ENCODE measurements around the gene SEMA4D. TPM values are rescaled to one million over a fixed set of nuclear protein-coding genes. Genes with fewer than 3 reads are reported as not detected.

The SEMA4D gene
- total RNA-seq, 2 experiments from 2014 or later, result 283 to 295 TPM

DNA sequence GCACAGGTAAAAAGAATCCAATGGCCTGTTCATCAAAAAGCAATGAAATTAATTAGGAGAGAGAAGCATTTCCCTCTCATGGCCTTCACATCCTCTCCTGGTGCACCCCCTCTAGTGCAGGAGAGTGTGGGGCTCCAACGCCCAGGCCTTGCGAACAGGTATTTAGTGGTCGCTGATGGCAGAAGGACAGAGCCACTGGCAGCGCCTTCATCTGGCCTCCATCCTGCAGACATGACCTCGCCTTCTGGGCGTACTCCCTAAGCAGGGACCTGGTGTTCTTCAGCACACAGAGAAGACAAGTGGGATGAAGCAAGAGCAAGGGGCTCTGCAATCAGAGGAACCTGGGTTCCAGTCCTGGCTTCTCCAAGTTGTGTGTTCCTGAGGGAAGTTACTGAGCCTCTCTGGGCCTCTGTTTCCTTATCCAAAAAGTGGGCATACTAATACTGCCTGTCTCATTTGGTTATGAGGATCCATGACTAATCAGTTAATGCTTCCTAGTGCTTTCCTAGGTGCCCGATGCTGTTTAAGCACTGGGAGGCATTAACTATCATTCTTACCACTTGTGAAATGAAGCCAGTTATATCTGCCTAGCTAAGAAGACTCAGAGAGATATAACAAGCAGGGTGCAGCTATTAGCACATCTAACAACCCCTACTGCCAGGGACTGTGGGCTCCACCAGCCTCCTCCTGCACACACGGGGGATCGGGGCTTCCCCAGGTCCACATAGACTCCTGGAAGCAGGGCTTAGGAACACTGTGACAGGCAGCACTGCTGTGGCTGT lies 77.3 kb downstream of the SEMA4D start:
- POLR2A ChIA-PET, result interaction anchor here (2.6 kb wide), 1 partner anchor 10 kb away, joined by 19 read pairs; no protein-coding TSS in a partner anchor
- CTCF ChIA-PET, result interaction anchor here (1.0 to 1.4 kb wide), 2 partner anchors 45 to 128 kb away, joined by 4 to 5 read pairs; no protein-coding TSS in a partner anchor

DNA sequence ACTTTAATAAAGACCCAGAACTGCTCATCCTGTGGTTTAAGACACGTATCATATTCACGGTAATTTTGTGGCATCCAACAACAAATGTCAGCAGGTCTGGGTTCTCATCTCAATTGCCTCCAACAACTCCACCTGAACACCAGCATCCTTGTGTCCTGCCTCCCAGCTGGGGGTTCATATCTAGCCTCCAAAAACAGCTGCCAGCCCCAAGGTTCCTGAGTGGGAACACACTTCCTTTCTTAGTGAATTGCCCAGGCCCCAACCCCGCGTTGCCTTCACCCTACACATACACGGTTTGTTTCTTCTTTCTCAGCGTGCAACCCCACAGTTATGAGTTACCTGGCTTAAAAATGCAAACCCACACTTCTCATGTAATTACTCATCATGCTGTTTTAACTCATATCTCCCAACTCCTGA lies 77.9 kb downstream of the SEMA4D start:
- POLR2A ChIA-PET, result interaction anchor here (0.7 to 2.6 kb wide), 2 partner anchors 9 to 10 kb away, joined by 3 to 19 read pairs; no protein-coding TSS in a partner anchor
- CTCF ChIA-PET, result interaction anchor here (1.0 to 3.2 kb wide), 3 partner anchors 8 to 129 kb away, joined by 4 to 24 read pairs (median 7); no protein-coding TSS in a partner anchor

DNA sequence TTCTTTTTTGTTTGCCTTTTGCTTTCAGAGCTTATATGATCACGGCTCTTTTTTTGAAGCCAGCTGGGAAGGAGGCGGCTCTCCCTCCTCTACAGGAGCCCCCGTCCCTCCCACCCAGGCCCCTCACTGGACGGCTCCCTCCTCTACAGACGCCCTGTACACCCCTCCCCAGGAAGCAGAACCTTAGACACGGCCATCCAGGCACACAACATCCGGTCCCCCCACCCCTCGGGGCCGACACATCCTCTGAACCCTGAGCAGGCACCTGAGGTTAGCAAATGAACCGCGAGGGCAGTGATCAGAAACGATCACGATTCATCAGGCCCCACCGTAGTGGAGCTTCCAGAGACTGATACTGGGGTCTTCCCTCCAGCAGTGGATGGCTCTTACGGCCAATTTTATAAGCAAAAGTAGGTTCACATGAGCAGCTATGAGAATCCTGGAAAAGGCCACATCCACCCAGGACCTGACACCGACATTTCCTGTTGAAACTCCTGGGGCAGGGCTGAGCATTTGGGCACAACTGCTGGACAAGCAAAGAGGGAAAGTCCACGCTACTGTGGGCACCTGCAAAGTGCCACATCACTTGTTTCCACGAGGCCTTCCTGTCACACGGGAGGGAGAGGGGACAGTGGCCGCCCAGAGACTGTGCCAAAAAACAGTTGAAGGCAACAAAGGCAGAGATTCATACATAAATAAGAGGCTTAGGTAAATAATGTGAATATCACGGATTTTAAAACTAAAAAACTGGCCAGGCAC lies 78.9 kb downstream of the SEMA4D start:
- ChIA-PET CTCF (interaction anchor here (1.5 to 3.2 kb wide), 3 partner anchors 9 to 130 kb away, joined by 7 to 24 read pairs (median 9); no protein-coding TSS in a partner anchor), POLR2A (interaction anchor here (0.7 to 2.9 kb wide), 4 partner anchors 8 to 60 kb away, joined by 3 to 19 read pairs (median 10); no protein-coding TSS in a partner anchor)

DNA sequence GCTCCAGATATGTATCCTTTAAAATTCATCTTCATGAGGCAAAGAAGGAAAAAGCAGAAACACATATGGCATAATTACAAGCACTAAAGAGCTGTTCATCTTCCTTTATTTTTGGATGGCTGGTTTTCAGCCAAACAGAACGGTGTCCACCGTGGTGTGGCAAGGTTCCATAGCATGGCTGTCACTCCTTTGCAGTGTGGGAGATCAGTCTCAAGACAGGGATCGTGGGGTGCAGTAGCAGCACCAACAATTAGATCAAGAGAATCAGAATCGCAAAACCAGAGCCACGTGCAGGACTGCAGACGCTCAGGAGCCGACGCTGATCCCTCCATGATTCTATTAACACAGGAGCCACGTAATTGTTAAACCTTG lies 79.5 kb downstream of the SEMA4D start:
- CTCF ChIA-PET, result interaction anchor here (1.5 to 3.2 kb wide), 3 partner anchors 8 to 131 kb away, joined by 7 to 24 read pairs (median 9); no protein-coding TSS in a partner anchor

DNA sequence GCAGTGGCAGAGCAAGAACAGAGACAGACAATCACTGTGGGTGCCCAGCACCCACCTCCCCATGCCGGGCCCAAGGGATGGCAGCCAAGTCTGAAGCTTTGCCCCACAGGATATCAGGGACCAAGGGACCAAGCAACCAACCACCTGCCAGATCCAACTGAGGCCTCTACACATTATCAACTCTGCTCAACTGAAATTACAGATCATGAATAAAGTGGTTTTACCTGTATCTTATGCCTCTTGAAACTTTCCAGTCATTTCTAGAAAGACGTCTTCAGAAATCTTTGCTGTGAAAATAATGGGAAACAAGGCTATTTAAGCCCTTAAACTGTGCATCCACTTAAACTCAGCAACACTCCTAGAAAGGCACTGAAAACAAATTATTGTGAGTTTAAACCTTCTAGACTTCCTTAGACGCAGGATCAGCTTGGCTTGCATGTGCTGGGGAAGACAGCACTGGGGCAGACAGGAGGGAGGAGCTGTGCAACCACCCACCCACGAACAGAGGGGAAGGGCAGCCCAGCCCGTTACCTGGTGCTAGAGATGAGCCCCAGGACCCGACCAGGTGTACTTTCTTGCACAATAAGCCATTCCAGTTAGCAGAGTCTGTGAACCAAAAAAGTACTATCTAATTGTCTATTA lies 80.0 kb downstream of the SEMA4D start:
- ChIA-PET CTCF (interaction anchor here (0.8 to 3.2 kb wide), 3 partner anchors 8 to 131 kb away, joined by 3 to 24 read pairs (median 9); no protein-coding TSS in a partner anchor), POLR2A (interaction anchor here (1.4 to 2.9 kb wide), 2 partner anchors 9 to 61 kb away, joined by 9 to 16 read pairs; no protein-coding TSS in a partner anchor)

More for the DNA sequence above, 79.5 kb downstream of the SEMA4D start:
- POLR2A ChIA-PET, result interaction anchor here (1.2 to 2.9 kb wide), 3 partner anchors 8 to 61 kb away, joined by 3 to 19 read pairs (median 16); no protein-coding TSS in a partner anchor

DNA sequence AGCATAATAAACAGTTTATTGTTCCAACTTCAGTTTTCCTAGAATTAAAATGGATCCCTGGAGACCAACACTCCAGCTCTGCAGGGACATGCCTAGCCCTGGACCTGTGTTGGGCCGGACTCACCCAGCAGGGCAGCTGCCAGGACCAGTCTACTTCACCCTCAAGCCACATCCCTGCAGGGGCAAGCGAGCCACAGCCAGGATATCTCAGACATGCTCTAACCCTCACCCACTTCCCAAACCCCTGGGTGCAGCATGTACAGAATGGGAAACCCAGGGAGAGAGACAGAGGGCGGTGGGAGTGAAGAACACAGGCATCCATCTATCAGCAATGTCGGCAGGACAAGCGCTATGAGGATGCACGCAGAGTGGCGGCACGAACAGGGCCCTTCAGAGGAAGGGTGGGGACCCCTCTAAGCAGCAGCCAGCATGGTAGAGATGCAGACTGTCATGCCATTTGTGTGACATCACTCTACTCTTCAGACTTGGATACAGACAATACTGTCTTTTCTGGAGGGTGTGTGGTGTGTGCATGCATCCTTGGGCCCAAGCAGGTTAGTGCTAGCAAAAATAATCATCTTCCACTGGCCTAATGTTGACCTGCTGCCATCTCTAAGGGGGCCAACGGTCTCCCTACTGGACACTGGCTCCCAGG lies 83.1 kb downstream of the SEMA4D start:
- ChIA-PET CTCF (no interaction called here), POLR2A (no interaction called here)

DNA sequence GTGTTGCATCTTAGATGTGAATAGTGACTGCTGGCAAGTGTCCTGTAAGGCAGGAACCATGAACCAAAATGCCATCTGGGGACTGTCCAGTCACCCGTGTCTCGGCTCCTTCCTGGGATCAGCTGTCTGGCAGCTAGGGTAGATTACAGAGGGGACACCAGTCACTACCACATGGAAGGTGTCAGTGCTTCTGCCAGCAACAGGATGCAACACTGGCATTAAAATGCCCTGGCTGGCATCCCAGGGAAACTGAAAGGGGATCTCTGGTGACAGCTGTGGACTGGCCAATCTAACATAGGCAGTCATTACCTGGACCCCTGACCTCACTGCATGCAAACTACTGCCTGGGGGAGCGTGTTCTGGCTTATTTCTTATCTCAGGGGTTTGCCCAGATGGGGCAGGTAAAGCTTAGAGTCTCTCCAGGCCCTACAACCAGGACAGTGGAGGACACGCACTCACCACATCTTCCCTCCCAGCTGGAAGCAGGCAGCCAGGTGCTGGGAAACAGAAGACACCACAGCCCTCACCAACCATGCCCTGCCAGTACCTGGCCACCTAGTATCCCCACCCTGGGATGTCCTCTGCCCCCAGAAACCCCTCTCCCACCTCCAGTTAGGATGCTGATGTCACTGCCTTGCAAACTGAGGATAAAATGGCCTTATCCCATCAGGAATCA lies 83.8 kb downstream of the SEMA4D start:
- CTCF ChIA-PET, result no interaction called here
- POLR2A ChIA-PET, result no interaction called here

DNA sequence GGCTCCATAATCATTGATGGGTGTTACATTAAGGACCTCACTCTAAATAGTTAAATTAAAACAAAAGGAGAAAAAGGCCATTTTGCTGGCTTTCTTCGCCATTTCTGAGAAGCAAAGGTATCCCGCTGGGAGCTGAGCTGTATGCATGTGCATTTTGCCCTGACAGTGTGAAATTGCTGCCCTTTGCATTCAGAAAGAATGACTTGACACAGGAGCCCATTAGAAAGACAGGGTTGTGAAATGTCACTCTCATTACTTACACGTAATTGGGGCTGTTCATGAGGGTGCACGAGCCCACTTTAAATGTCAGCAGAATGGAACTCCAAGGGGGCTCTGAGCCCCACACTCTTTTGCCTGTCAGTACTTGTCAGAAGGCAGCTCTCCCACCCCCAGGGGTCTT lies 85.0 kb downstream of the SEMA4D start:
- POLR2A ChIA-PET, result no interaction called here
- CTCF ChIA-PET, result no interaction called here

DNA sequence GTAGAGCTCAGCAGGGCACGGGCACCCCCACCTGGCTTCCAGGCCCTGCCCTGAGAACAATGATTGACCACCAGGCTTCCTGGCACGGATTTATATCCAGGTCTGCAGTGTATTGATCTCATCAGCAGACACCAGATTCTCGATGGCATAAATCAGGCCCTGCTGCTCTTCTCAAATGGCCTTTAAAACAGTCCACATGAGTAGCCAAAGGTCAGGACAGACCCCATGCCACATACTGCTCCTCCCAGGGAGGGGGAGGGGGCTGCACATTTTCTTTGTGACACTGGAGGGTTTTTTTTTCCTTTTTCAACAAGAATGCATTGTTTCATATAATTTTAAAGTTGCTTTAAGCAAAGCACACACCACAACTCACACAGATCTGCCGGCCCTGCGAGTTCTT lies 85.4 kb downstream of the SEMA4D start:
- POLR2A ChIA-PET, result no interaction called here
- CTCF ChIA-PET, result no interaction called here

DNA sequence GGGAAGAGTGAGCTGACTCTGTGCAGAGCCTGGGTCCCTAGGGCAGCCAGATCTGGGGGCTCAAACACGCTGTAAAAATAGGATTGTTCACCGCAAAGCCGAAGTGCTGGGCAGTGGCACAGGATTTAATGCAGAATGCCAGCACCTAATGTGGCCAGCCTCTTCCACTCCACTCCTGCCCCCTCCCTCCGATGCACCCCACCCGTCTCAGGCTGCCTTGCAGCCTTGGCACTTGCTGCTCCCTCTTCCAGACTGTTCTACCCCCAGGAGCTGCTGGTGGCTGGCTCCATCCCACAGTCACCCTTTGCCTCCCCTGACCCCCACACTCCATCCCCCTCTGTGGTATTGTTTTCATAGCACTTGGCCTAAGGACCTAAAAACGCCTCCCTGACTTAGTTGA lies 86.2 kb downstream of the SEMA4D start:
- ChIA-PET POLR2A (no interaction called here), CTCF (interaction anchor here (2.1 kb wide), 1 partner anchor 12 kb away, joined by 8 read pairs; no protein-coding TSS in a partner anchor)

DNA sequence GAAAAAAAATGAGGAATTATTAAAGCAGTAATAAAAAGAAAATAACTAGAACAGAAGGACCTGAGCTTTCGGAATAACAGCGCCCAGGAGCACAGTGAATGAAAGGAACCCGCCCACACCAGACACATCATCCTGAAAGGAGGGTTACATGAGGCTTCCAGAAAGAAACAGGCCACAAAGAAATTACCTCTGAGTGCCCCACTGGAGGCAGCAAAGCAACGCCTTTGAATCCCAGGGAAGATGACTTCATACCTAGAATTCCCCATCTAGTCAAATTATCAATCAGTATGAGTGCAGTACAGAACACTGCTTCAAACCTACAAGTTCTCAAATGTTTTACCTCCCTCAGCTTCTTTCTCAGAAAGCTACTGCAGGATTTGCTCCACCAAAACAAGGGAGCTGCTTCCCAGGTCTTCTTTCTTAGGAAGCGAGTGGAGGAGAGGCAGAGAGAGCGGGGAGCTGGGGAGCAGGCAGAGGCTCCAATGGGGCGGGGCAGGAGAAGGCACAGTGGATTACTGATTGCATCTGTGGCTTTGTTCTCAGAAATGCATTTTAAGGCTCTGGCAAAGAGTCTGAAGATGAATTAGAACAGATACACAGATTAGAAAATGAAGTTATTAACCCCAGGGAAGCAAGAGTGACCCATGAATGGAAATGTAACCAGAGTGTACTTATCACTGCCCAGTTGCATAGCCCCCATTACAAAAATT lies 87.1 kb downstream of the SEMA4D start:
- CTCF ChIA-PET, result interaction anchor here (0.6 to 2.1 kb wide), 15 partner anchors 8 to 138 kb away, joined by 3 to 12 read pairs (median 5); no protein-coding TSS in a partner anchor
- POLR2A ChIA-PET, result interaction anchor here (0.7 to 1.9 kb wide), 9 partner anchors 9 to 125 kb away, joined by 3 to 21 read pairs (median 4); no protein-coding TSS in a partner anchor

DNA sequence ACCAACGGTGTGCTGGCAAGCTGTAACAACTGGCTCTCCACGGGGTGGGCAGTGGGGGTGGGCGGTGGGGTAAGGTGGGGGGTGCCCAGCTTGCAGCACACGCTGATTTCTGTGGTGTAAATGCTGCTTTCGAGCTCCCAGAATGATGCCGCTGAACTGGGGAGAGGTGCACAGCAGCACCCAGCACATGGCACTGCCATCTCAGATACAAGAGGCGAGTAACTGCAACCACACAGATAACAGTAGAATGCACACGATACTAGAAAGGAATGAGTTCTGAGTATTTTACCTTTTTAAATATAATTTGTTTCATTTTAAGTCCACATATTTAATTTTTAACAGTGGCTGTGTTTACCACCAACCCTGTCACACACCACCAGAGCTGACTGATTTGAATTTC lies 87.9 kb downstream of the SEMA4D start:
- ChIA-PET POLR2A (interaction anchor here (0.7 to 1.9 kb wide), 7 partner anchors 10 to 126 kb away, joined by 3 to 21 read pairs (median 4); no protein-coding TSS in a partner anchor), CTCF (interaction anchor here (0.7 to 2.1 kb wide), 12 partner anchors 9 to 139 kb away, joined by 3 to 12 read pairs (median 5); no protein-coding TSS in a partner anchor)

DNA sequence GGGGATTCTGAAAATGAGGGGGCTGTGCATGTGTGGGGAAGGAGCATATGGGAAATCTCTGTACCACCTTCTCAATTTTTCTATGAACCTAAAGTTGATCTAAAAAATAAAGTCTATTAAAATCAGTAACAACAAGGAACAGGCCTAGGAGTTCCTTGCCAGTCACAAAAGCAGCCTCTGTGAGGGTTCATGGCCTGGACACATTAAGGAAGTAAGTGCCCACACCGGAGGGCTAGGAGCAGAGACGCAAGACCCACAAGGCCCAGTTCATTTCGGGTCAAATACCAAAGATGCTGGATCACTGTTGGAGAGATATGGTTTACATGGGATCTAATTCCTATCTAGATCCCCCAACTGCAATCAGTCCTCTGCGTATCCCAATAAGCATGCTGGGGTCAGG lies 88.4 kb downstream of the SEMA4D start:
- ChIA-PET POLR2A (interaction anchor here (1.7 to 1.9 kb wide), 4 partner anchors 10 to 69 kb away, joined by 3 to 21 read pairs (median 18); no protein-coding TSS in a partner anchor), CTCF (interaction anchor here (1.0 to 1.9 kb wide), 5 partner anchors 10 to 87 kb away, joined by 3 to 12 read pairs (median 7); no protein-coding TSS in a partner anchor)

DNA sequence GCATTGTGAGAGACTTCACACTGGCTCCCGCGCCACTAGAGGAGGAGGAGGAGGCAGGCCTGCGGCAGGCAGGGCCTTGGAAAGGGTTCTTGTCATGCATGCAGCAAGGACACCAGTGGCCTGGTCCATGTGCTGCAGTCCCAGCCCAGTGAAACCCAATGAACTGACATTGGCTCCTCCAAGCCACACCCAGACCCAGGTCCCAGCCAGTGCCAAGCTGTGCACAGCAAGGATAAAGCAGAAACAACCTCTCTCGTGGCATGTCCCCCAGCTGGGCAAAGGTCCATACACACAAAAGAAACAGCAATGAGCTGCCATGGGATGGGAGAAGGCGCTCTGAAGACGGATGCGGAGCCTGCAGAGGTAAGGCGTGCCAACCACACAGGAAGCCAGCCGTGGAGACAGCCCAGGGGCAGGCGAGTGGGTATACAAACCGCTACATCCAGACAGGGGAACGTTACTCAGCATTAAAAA lies 89.2 kb downstream of the SEMA4D start:
- CTCF ChIA-PET, result interaction anchor here (0.6 to 1.4 kb wide), 6 partner anchors 34 to 140 kb away, joined by 3 to 4 read pairs (median 3); no protein-coding TSS in a partner anchor

DNA sequence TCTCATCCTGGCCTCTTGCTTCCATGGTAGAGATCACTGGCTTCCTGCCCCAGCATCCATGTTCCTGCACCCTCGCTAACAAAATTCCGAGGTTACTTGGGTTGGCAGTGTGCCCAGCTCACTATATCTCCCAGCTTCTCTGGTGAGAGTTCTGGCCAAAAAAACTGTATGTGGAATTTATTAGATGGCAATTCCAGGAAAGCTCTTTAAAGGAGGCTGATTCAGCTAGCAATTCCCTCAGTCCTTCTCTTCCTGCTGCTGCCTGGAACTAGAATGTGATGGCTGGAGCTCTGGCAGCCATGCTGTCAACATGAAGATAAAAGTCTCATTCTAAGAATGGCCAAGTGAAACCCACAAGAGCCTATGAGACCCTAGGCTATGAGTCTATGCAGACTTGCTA lies 90.8 kb downstream of the SEMA4D start:
- POLR2A ChIA-PET, result no interaction called here
- CTCF ChIA-PET, result no interaction called here

More for the DNA sequence above, 89.2 kb downstream of the SEMA4D start:
- POLR2A ChIA-PET, result interaction anchor here (1.2 to 1.7 kb wide), 2 partner anchors 19 to 73 kb away, joined by 3 read pairs; no protein-coding TSS in a partner anchor

DNA sequence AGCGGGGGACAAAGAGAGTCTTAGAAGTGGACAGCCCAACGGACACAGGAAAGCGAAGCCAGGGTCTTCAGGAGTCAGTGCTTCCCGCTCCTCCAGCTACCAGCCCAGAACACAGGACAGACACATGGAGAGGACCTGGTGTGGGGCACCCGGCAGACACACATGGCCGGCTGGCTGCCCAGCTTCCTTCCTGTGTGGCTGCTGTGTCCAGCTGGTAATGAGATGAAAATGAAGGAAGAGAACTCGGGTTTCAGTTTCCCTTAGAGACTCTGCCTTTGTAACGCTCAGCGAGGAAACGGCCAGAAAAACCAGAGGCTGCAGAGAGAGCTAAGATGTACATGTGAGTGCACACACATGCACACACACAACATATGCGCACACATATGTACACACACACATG lies 92.1 kb downstream of the SEMA4D start:
- ChIA-PET CTCF (no interaction called here), POLR2A (no interaction called here)

DNA sequence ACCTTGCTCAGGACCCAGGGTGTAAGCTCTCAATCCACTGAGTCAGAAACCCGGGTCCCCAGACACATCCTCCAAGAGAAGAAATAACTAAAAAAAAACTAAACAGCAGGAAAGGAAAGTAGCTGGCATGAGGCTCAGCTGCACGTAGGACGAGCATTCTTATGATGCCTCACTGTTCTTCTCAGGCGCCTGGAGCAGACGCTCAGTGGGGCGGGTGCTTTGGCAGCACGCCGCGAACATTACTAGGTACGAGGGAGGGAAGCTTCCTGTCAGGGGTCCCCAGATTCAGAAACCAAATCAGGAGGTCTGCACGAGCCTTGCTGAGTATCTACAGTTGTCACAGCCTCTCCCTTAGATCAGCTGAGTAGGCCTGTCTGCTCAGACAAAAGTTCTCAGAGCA lies 93.8 kb downstream of the SEMA4D start:
- POLR2A ChIA-PET, result no interaction called here
- CTCF ChIA-PET, result interaction anchor here (0.6 to 2.5 kb wide), 2 partner anchors 26 to 890 kb away, joined by 3 to 10 read pairs; no protein-coding TSS in a partner anchor

Measured in activated CD8-positive, alpha-beta memory T cell treated with anti-CD3 and anti-CD28 coated beads for 36 hours (primary cell).